T-helper 2 cell treated with Interferon-gamma antibody and Interleukin-4, amounts not matched to agents 5 μg/mL and 100 μg/mL, for 36 hours (primary cell): ENCODE results near the gene TUBA1A.
"Not testable (repeated sequence)": the region's sequence is repeated elsewhere in the genome, so short reads cannot be mapped to it uniquely, and the experiment has no call there.

Source experiments
- DNase-seq: peaks from one replicate; pipeline ENCODE4 v3.0.0; 2021; ENCODE audit warnings: low spot score
- H3K27ac Mint-ChIP-seq: one replicate; pipeline ENCODE4 v1.8.0; 2021; ENCODE audit warnings: mild to moderate bottlenecking, mixed read lengths
- H3K27me3 Mint-ChIP-seq: one replicate; pipeline ENCODE4 v1.8.0; 2021; ENCODE audit warnings: low read depth, mixed read lengths
- H3K36me3 Mint-ChIP-seq: one replicate; pipeline ENCODE4 v1.8.0; 2021; ENCODE audit warnings: low read depth, mixed read lengths
- H3K4me1 Mint-ChIP-seq: one replicate; pipeline ENCODE4 v1.8.0; 2021; ENCODE audit warnings: low read depth, mixed read lengths
- H3K4me3 Mint-ChIP-seq: one replicate; pipeline ENCODE4 v1.8.0; 2022; ENCODE audit warnings: mild to moderate bottlenecking, moderate library complexity, mixed read lengths
- H3K9me3 Mint-ChIP-seq: one replicate; pipeline ENCODE4 v1.8.0; 2021; ENCODE audit warnings: mixed read lengths

Gene TUBA1A

GRCh38 chr12:49220972-49221371 lies 32.1 kb upstream of the TUBA1A start:
- no peak overlapping the region for H3K27ac Mint-ChIP-seq
- H3K9me3 Mint-ChIP-seq, result no peaks in the 10 kb centered on the region
- H3K4me3 Mint-ChIP-seq, result no peak overlapping the region
- no peaks in the 10 kb centered on the region for H3K4me1 Mint-ChIP-seq
- H3K36me3 Mint-ChIP-seq, result no peaks in the 10 kb centered on the region
- no peak for DNase-seq
- H3K27me3 Mint-ChIP-seq, result no peaks in the 10 kb centered on the region

- H3K27me3 Mint-ChIP-seq, result peaks cover 8% of the 10 kb centered on the region
- no peak overlapping the region for H3K27ac Mint-ChIP-seq
- DNase-seq, result no peak
- H3K4me3 Mint-ChIP-seq, result no peak overlapping the region
- H3K4me1 Mint-ChIP-seq, result no peaks in the 10 kb centered on the region
- H3K9me3 Mint-ChIP-seq, result no peaks in the 10 kb centered on the region
- no peaks in the 10 kb centered on the region for H3K36me3 Mint-ChIP-seq
Measured at GRCh38 chr12:49219417-49220026, 30.6 kb upstream of the TUBA1A start.

GRCh38 chr12:49212572-49212971 lies 23.7 kb upstream of the TUBA1A start:
- H3K27me3 Mint-ChIP-seq, result peaks cover 8% of the 10 kb centered on the region
- H3K4me1 Mint-ChIP-seq, result no peaks in the 10 kb centered on the region
- H3K27ac Mint-ChIP-seq, result no peak overlapping the region
- H3K36me3 Mint-ChIP-seq, result no peaks in the 10 kb centered on the region
- H3K4me3 Mint-ChIP-seq, result no peak overlapping the region
- no peak for DNase-seq
- H3K9me3 Mint-ChIP-seq, result no peaks in the 10 kb centered on the region

GRCh38 chr12:49210703-49211102 lies 21.8 kb upstream of the TUBA1A start:
- H3K27me3 Mint-ChIP-seq, H3K27ac Mint-ChIP-seq, H3K36me3 Mint-ChIP-seq, H3K4me3 Mint-ChIP-seq, H3K9me3 Mint-ChIP-seq, DNase-seq, H3K4me1 Mint-ChIP-seq: not testable (repeated sequence)

- H3K27me3 Mint-ChIP-seq, result no peaks in the 10 kb centered on the region
- no peak overlapping the region for H3K4me3 Mint-ChIP-seq
Measured at GRCh38 chr12:49208676-49209075, 19.8 kb upstream of the TUBA1A start.

GRCh38 chr12:49208146-49208545 lies 19.3 kb upstream of the TUBA1A start:
- Mint-ChIP-seq H3K27ac (no peak overlapping the region), H3K4me1 (no peaks in the 10 kb centered on the region), H3K36me3 (no peaks in the 10 kb centered on the region), H3K27me3 (no peaks in the 10 kb centered on the region), H3K9me3 (no peaks in the 10 kb centered on the region), H3K4me3 (no peak overlapping the region)
- DNase-seq, result no peak

More at GRCh38 chr12:49208676-49209075, 19.8 kb upstream of the TUBA1A start:
- no peaks in the 10 kb centered on the region for H3K4me1 Mint-ChIP-seq
- H3K9me3 Mint-ChIP-seq, result no peaks in the 10 kb centered on the region
- DNase-seq, result no peak
- H3K27ac Mint-ChIP-seq, result no peak overlapping the region
- H3K36me3 Mint-ChIP-seq, result no peaks in the 10 kb centered on the region

- Mint-ChIP-seq H3K4me3 (no peak overlapping the region), H3K27me3 (peaks cover 3% of the 10 kb centered on the region), H3K4me1 (peaks cover 7% of the 10 kb centered on the region), H3K9me3 (no peaks in the 10 kb centered on the region), H3K27ac (no peak overlapping the region), H3K36me3 (no peaks in the 10 kb centered on the region)
- no peak for DNase-seq
Measured at GRCh38 chr12:49206389-49206788, 17.5 kb upstream of the TUBA1A start.

GRCh38 chr12:49201595-49202295 lies 12.9 kb upstream of the TUBA1A start:
- Mint-ChIP-seq H3K4me3 (no peak overlapping the region), H3K27ac (no peak overlapping the region), H3K9me3 (no peaks in the 10 kb centered on the region), H3K36me3 (no peaks in the 10 kb centered on the region), H3K27me3 (peaks cover 13% of the 10 kb centered on the region), H3K4me1 (peaks cover 10% of the 10 kb centered on the region)
- peak; percentile 17 for DNase-seq

GRCh38 chr12:49200919-49201594 lies 12.2 kb upstream of the TUBA1A start:
- DNase-seq, result no peak
- Mint-ChIP-seq H3K27me3 (peaks cover 13% of the 10 kb centered on the region), H3K27ac (peak overlapping the region; percentile 32), H3K9me3 (no peaks in the 10 kb centered on the region), H3K4me3 (no peak overlapping the region), H3K36me3 (no peaks in the 10 kb centered on the region), H3K4me1 (peaks cover 10% of the 10 kb centered on the region)

GRCh38 chr12:49198431-49199155 lies 9.7 kb upstream of the TUBA1A start:
- Mint-ChIP-seq H3K27ac (no peak overlapping the region), H3K9me3 (no peaks in the 10 kb centered on the region), H3K36me3 (no peaks in the 10 kb centered on the region), H3K4me3 (no peak overlapping the region), H3K4me1 (peaks cover 10% of the 10 kb centered on the region), H3K27me3 (peaks cover 15% of the 10 kb centered on the region)
- DNase-seq, result no peak

GRCh38 chr12:49197256-49197655 lies 8.4 kb upstream of the TUBA1A start:
- Mint-ChIP-seq H3K4me3 (no peak overlapping the region), H3K36me3 (no peaks in the 10 kb centered on the region), H3K27me3 (peaks cover 15% of the 10 kb centered on the region), H3K4me1 (peaks cover 10% of the 10 kb centered on the region), H3K27ac (no peak overlapping the region), H3K9me3 (no peaks in the 10 kb centered on the region)
- DNase-seq, result no peak

GRCh38 chr12:49195736-49196135 lies 6.9 kb upstream of the TUBA1A start:
- H3K36me3 Mint-ChIP-seq, result no peaks in the 10 kb centered on the region
- no peaks in the 10 kb centered on the region for H3K4me1 Mint-ChIP-seq
- no peak for DNase-seq
- no peak overlapping the region for H3K4me3 Mint-ChIP-seq
- H3K27ac Mint-ChIP-seq, result no peak overlapping the region
- H3K9me3 Mint-ChIP-seq, result no peaks in the 10 kb centered on the region
- H3K27me3 Mint-ChIP-seq, result peaks cover 12% of the 10 kb centered on the region

GRCh38 chr12:49193746-49194145 lies 4.9 kb upstream of the TUBA1A start:
- not testable (repeated sequence) for H3K4me3 Mint-ChIP-seq, H3K36me3 Mint-ChIP-seq, H3K27me3 Mint-ChIP-seq, H3K27ac Mint-ChIP-seq, DNase-seq, H3K9me3 Mint-ChIP-seq, H3K4me1 Mint-ChIP-seq

- not testable (repeated sequence) for H3K27ac Mint-ChIP-seq, H3K9me3 Mint-ChIP-seq, DNase-seq, H3K4me3 Mint-ChIP-seq, H3K27me3 Mint-ChIP-seq, H3K36me3 Mint-ChIP-seq
- peaks cover 12% of the 10 kb centered on the region for H3K4me1 Mint-ChIP-seq
Measured at GRCh38 chr12:49191498-49191897, 2.6 kb upstream of the TUBA1A start.
